ENCODE results near the gene LCK. TPM values are rescaled to one million over a fixed set of nuclear protein-coding genes. Genes with fewer than 3 reads are reported as not detected.

The LCK gene
- total and polyA plus RNA-seq, 2 of the 8 experiments (the other 6 are each of a cell fraction or from before 2014, with no cell fraction given) = 75.3 to 122 TPM

DNA sequence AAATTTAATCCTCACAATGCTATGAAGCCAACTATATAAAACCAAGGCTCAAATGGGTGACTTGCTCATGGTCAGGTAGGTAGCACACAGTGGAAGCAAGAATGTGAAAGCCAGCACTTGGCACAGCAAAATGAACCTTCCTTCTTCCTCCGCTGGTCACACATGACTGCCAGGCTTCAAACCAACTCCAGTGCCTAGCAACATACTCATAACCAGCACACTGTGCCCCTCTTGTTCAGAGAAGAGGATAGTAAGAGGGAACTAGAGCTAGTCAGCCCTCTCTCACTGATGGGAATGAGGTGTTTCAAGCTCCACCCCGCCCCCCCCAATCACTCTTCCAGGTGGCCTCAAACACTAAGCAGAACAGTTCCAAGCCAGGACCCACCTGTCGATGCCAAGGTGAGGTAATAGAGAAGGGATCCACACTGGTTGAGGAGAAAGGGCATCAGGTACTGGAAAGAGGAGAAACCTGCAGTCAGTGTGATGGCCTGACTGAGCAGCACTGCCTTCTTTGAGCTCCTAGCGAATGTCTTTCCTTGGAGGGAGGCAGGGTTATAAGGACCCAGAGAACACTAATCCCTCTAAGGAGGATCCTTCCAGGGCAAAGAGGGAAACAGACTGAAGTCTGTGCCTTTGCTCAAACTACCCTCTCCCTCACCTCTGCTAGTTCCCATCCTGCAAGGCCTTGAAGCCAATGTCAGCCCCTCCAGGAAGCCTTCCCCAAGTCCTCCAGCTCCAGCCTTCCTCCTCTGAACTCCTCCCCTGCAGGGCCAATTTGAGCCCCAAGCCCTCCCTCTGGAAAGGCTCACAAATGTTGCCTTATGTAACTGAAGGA, 30.1 kb upstream of the LCK start:
- Histone ChIP-seq H3K79me2 (ENCODE audit: control insufficient read depth in 1 of 2, insufficient read depth in 2 of 2, low read length in 2 of 2) (peaks cover 0 to 24% of the 10 kb centered on the region in 2 experiments; a peak in 3 of 4 replicates), H4K8ac (ENCODE audit: extremely low read depth, insufficient read depth, low read length) (no peak overlapping the region), H3K4ac (replicated peaks; ENCODE audit: insufficient read length, low read depth, low read length) (no peak overlapping the region), H4K91ac (replicated peaks; ENCODE audit: insufficient read length, low read length) (no peak overlapping the region), H2BK20ac (ENCODE audit: low read length) (no peak overlapping the region), H3K36me3 (ENCODE audit: control insufficient read depth in 2 of 4, insufficient read depth in 4 of 4, low read length in 3 of 4) (peaks cover 6 to 22% (median 13%) of the 10 kb centered on the region in 4 experiments; a peak in 7 of 8 replicates), H2BK12ac (ENCODE audit: low read depth, low read length) (no peak overlapping the region), H3K27ac (ENCODE audit: low read depth, low read length) (peak overlapping the region; percentile 22; the same call in 1 of the 2 replicates), H3K18ac (ENCODE audit: extremely low read depth, low read length) (no peak overlapping the region), H3K27me3 (replicated peaks in 1 of 4; ENCODE audit: control insufficient read depth in 3 of 4, extremely low read depth in 1 of 4, insufficient read depth in 3 of 4, low read length in 3 of 4) (no peaks in the 10 kb centered on the region), H3K56ac (replicated peaks; ENCODE audit: insufficient read length, low read depth, low read length) (no peak overlapping the region), H3K79me1 (ENCODE audit: low read depth, low read length) (peaks cover 2% of the 10 kb centered on the region; the same call in 1 of the 2 replicates), H3K23ac (ENCODE audit: insufficient read length) (no peak overlapping the region), H4K5ac (ENCODE audit: insufficient read length, low read depth, low read length) (no peak overlapping the region), H2AFZ (ENCODE audit: low read length) (no peak overlapping the region), H3K4me3 (ENCODE audit: extremely low read depth in 1 of 4, insufficient read depth in 2 of 4, low read depth in 3 of 4, low read length in 4 of 4) (peak overlapping the region; percentile 66 to 97 (median 88); a peak in 7 of 8 replicates), H3K4me1 (replicated peaks in 1 of 4; ENCODE audit: control insufficient read depth in 3 of 4, insufficient read depth in 4 of 4, low read length in 3 of 4) (peaks cover 0 to 7% (median 2%) of the 10 kb centered on the region in 4 experiments; a peak in 3 of 7 replicates), H2BK15ac (ENCODE audit: low read length) (no peak overlapping the region), H2BK5ac (ENCODE audit: low read depth, low read length) (0 out of 2 replicates have a peak overlapping the region, but pooled peaks have one; percentile 68), H3K4me2 (ENCODE audit: insufficient read depth in 1 of 2, low read depth in 2 of 2, low read length in 2 of 2) (peak overlapping the region; percentile 65 to 84), H4K20me1 (replicated peaks in 1 of 2; ENCODE audit: control insufficient read depth in 1 of 2, insufficient read depth in 2 of 2, low read length in 2 of 2) (peaks cover 0 to 1% of the 10 kb centered on the region in 2 experiments), H3K23me2 (ENCODE audit: low read depth, low read length) (peaks cover 8% of the 10 kb centered on the region; the same call in 1 of the 2 replicates), H2AK5ac (ENCODE audit: low read depth, low read length) (no peak overlapping the region), H2BK120ac (replicated peaks; ENCODE audit: low read depth, low read length) (no peak overlapping the region), H3K14ac (ENCODE audit: insufficient read length) (no peak overlapping the region), H3K9ac (replicated peaks in 1 of 4; ENCODE audit: extremely low read depth in 1 of 4, low read depth in 3 of 4, low read length in 3 of 4) (peak overlapping the region in 1 of 4 experiments; percentile 15; a peak in 2 of 7 replicates), H3K9me3 (ENCODE audit: insufficient read depth in 2 of 2, low read depth in 1 of 2, low read length in 1 of 2) (no peaks in the 10 kb centered on the region)
- ChIA-PET POLR2A (ENCODE audit: partially characterized antibody) (interaction anchor here (0.8 to 8.0 kb wide), 11 partner anchors 11 to 112 kb away, joined by 3 to 52 read pairs (median 5); partner anchors contain the start of genes DCDC2B, IQCC and LCK), CTCF (ENCODE audit: partially characterized antibody) (interaction anchor here (0.5 to 2.3 kb wide), 7 partner anchors 8 to 1458 kb away, joined by 3 to 7 read pairs (median 3); partner anchors contain the start of gene DCDC2B)
- 79% methylated on average over 4 of the region's 4 CpGs; no CpG with 5 or more reads in 1 of the 2 experiments for WGBS, 2 experiments (ENCODE audit: extremely low coverage in 1 of 2, insufficient coverage in 1 of 2, insufficient read length in 1 of 2, insufficient replicate concordance in 2 of 2, low coverage in 1 of 2, low lambda C conversion rate in 2 of 2, missing lambda C conversion rate in 1 of 2)
- no peak for DNase-seq (ENCODE audit: low read depth in 1 of 2, low spot score in 2 of 2)
- FAIRE-seq = no peak
- no peak for TF ChIP-seq BRCA1 (IDR thresholded peaks at IDR 0.05; ENCODE audit: low read depth, low read length)
- no peak for TF ChIP-seq HDAC2 (IDR thresholded peaks at IDR 0.05; ENCODE audit: borderline replicate concordance in 1 of 2, low read depth in 2 of 2, low read length in 2 of 2)
- no peak for TF ChIP-seq SP1 (IDR thresholded peaks at IDR 0.05; ENCODE audit: low read depth, low read length)
- no peak for TF ChIP-seq RFX5 (IDR thresholded peaks at IDR 0.05; ENCODE audit: borderline replicate concordance, low read depth, low read length)
- no peak for TF ChIP-seq CEBPB (IDR thresholded peaks at IDR 0.05; ENCODE audit: low read depth, low read length)
- TF ChIP-seq, protein P1, sequence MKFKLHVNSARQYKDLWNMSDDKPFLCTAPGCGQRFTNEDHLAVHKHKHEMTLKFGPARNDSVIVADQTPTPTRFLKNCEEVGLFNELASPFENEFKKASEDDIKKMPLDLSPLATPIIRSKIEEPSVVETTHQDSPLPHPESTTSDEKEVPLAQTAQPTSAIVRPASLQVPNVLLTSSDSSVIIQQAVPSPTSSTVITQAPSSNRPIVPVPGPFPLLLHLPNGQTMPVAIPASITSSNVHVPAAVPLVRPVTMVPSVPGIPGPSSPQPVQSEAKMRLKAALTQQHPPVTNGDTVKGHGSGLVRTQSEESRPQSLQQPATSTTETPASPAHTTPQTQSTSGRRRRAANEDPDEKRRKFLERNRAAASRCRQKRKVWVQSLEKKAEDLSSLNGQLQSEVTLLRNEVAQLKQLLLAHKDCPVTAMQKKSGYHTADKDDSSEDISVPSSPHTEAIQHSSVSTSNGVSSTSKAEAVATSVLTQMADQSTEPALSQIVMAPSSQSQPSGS (IDR thresholded peaks at IDR 0.05; ENCODE audit: low read length) = no peak
- TF ChIP-seq SP2 (IDR thresholded peaks at IDR 0.05; ENCODE audit: low read length) = no peak
- TF ChIP-seq RXRA (IDR thresholded peaks at IDR 0.05; ENCODE audit: insufficient read depth, low read depth, low read length) = no peak
- TF ChIP-seq HDAC6 (IDR thresholded peaks at IDR 0.05; ENCODE audit: low read depth, low read length) = no peak
